Activated CD4-positive, CD25-positive, alpha-beta regulatory T cell (primary cell): ENCODE measurements around the gene EEF1AKMT2.

Source experiments
- DNase-seq, 4 experiments: peaks; one replicate each; lab custom pipeline; 2025; lab: John Stamatoyannopoulos, UW

Gene EEF1AKMT2

GRCh38 chr10:124737708-124738107 is 54.0 kb downstream of the EEF1AKMT2 start:
- no peak for DNase-seq

- DNase-seq, result no peak
Measured at GRCh38 chr10:124737221-124737620, 54.5 kb downstream of the EEF1AKMT2 start.

GRCh38 chr10:124736491-124737136 is 55.1 kb downstream of the EEF1AKMT2 start:
- no peak for DNase-seq

GRCh38 chr10:124735491-124736286 is 56.0 kb downstream of the EEF1AKMT2 start:
- DNase-seq, result no peak

- peak in 1 of 4 experiments; percentile 10 for DNase-seq
Measured at GRCh38 chr10:124734311-124735166, 57.1 kb downstream of the EEF1AKMT2 start.

GRCh38 chr10:124733571-124734245 is 58.0 kb downstream of the EEF1AKMT2 start:
- DNase-seq, result no peak

GRCh38 chr10:124732931-124733570 is 58.6 kb downstream of the EEF1AKMT2 start:
- peak; percentile 19 to 36 (median 25) for DNase-seq

- no peak for DNase-seq
Measured at GRCh38 chr10:124731551-124731950, 60.1 kb downstream of the EEF1AKMT2 start.

GRCh38 chr10:124730790-124731189 is 60.9 kb downstream of the EEF1AKMT2 start:
- DNase-seq, result no peak

GRCh38 chr10:124728830-124729661 is 62.6 kb downstream of the EEF1AKMT2 start:
- no peak for DNase-seq

GRCh38 chr10:124728071-124728829 is 63.4 kb downstream of the EEF1AKMT2 start:
- DNase-seq, result no peak

GRCh38 chr10:124727361-124727960 is 64.2 kb downstream of the EEF1AKMT2 start:
- no peak for DNase-seq

- no peak for DNase-seq
Measured at GRCh38 chr10:124725791-124726190, 65.9 kb downstream of the EEF1AKMT2 start.

- DNase-seq, result no peak
Measured at GRCh38 chr10:124725171-124725631, 66.5 kb downstream of the EEF1AKMT2 start.

GRCh38 chr10:124724279-124725027 is 67.2 kb downstream of the EEF1AKMT2 start:
- DNase-seq, result no peak

GRCh38 chr10:124723826-124724225 is 67.9 kb downstream of the EEF1AKMT2 start:
- no peak for DNase-seq

GRCh38 chr10:124722798-124723783 is 68.6 kb downstream of the EEF1AKMT2 start:
- DNase-seq, result peak in 2 of 4 experiments; percentile 12 to 34
